GM18511 (cell line): Measurements from ENCODE around the gene DDX39B.

Source experiments
- ATAC-seq: cut with Tn5 transposase; IDR thresholded peaks from one replicate; pipeline ENCODE4 v1.9.1; 2021; ENCODE audit warnings: mild to moderate bottlenecking, moderate library complexity; ENCODE audit not compliant: unreplicated experiment

DDX39B gene

DNA sequence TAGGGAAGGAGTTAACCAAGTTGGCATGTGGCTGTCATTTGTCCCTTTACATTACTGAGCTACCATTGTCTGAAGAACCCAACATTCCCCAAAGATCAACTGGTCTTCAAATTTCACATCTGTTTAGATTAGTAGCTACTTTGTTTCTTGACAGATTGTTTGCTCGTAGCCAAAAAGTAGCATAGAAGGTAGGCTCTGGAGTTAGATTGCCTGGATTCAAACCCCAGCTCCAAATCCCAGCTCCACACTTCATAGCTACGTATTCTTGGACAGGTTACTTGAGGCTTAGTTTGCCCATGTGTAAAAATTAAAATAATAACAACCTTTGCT is 6.7 kb upstream of the DDX39B start:
- no peak for ATAC-seq

DNA sequence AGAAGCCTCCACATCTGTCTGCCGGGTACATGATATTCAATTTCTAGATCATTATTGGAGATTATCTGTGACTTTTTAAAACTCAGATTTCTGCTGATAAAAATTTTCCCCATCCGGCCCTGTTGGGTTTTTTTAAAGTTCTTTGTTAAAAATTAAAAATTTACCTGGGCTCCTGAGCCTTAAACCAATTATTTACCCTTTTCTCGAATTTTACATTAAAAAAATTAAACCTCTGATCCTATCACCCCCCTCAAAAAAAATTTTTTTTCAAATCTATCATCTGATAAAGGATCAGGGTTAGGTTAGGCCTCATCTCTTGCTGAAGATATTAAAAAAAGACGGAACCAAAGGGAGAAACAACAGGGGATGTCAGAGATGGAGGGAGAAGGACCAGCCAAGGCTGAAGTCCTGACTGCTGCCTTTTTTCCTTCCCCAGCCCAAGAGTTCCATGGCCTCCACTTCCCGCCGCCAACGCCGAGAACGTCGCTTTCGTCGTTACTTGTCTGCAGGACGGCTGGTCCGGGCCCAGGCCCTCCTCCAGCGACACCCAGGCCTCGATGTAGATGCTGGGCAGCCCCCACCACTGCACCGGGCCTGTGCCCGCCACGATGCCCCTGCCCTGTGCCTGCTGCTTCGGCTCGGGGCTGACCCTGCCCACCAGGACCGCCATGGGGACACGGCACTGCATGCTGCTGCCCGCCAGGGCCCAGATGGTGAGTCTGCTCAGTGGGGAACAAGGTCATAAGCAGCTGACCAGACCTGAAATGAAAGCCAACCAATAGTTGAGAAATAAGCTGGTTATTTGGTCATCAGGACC is 6.1 kb upstream of the DDX39B start:
- ATAC-seq: no peak

DNA sequence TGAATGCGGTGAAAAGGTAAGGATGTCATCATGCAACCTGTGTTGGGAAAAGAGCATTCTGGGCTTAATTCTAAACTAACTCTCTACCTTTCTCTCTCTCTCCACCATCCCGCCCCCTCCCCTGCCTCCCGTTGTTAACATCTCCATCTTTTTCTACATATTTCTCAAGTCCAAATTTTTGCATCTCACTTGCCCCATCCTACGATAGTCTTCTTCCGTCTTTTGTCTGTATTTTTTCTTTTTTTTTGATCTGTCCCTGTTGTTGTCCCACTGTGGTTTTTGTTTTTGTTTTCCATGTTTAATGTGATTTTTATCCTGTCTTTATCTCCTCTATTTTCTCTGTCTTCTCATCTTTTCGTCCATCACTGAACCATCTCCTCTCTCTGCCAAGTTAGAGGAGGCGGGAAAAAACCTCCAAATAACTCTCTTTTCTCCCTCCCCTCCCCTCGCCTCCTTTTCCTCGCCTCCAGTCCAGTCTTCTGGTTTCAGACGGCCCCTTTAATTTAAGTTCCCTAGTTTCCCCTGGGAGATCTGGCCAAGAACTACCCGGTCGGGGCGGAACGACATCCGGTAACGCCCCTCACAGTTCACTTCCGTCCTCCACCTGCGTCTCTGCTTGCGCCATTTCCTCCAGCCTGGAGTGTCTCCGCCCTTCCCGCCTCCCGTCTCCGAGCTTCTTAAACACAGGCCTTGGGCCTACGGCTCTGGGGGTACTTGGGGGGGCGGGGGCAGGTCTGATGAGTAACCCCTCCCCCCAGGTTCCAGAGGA is 5.3 kb upstream of the DDX39B start, which contains the start of gene NFKBIL1:
TSS of gene NFKBIL1 (plus strand) at position 651 of the 769 bp plus-strand sequence. CDS start at position 738, 87 bp downstream.
- peak; percentile 72 for ATAC-seq

DNA sequence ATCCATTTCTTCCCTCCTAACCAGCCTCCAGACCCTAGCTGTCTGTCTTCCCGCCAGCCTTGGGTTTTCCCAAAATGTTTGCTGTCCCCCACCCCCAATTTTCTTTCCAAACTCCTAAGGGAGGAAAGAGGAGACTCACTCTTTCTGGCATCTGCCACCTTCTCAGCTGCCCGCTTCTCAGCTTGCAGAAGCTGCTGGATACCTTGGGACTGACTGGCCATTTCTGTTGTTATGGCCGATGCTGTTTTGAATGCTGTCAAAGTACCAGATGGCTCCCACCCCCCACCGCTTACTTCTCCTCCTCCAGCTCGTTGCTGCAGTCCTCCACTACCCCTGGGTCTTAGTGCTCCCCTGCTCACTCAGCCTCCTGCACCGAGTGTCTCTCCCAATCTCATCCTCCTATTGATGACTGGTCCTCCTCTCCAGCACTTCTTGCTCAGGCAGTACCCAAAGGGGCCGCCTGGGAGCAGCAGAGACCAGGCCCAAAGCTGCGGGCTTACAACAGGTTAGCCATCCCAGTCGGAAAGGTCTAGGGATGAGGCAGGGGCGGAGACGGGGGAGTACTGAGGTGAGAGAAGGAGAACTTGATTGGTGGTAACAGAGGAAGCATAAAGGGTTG is 4.6 kb upstream of the DDX39B start, which contains the start of gene ATP6V1G2:
TSS of gene ATP6V1G2 (minus strand) at position 270 of the 619 bp plus-strand sequence. CDS start at position 221, 49 bp downstream.
- ATAC-seq: peak; percentile 57

DNA sequence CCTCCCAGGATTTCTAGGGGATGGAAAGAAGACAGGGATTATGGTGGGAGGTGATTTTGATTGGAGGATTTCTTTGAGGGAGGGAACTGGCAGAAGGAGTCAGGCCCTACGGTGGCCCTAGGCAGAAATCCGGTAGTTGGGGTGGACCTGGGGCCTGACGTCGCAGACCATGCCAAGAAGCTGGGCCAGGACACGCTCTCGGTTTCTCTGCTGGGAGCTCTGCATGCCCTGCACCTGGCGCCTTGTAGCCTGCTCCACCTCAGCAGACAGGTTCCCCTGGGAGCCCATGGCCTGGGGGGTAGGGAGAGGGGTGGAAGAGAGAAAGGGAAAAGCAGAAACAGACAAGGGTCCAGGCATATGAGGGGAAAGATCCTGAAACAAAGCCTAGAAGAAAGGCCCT is 3.5 kb upstream of the DDX39B start:
- ATAC-seq: no peak

DNA sequence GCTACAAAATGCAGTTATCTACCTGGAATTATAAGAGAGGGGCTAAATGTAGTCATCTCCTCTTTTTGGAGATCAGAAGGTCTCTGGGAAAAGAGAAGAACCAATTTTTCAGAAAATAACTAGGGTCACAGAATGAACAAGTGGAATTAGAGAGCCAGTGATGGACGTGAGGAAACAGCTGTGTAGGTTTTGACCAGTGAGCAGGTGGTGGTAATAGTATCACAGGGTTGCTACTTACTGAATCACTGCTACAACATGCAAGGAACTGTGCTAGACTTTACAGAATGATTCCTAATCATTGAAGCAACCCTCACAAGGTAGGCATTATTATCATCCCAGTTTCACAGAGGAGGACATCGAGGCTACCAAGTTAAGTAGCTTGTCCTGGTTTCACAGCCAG is 2.9 kb upstream of the DDX39B start:
- no peak for ATAC-seq

DNA sequence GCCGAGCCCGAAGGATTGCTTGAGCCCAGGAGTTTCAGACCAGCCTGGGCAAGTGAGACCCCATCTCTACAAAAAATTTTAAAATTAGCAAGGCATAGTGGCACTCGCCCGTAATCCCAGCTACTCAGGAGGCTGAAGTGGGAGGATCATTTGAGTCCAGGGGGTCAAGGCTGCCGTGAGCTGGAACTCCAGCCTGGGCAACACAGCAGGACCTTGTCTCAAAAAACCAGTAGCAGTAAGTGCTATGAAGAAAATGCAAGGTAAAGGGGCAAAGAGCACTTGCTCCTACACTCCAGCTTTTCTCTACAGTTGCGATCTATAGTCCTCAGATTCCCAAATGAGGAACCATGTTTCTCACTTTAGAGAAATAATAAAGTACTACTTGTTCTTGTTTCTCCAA is 1.8 kb upstream of the DDX39B start:
- no peak for ATAC-seq

DNA sequence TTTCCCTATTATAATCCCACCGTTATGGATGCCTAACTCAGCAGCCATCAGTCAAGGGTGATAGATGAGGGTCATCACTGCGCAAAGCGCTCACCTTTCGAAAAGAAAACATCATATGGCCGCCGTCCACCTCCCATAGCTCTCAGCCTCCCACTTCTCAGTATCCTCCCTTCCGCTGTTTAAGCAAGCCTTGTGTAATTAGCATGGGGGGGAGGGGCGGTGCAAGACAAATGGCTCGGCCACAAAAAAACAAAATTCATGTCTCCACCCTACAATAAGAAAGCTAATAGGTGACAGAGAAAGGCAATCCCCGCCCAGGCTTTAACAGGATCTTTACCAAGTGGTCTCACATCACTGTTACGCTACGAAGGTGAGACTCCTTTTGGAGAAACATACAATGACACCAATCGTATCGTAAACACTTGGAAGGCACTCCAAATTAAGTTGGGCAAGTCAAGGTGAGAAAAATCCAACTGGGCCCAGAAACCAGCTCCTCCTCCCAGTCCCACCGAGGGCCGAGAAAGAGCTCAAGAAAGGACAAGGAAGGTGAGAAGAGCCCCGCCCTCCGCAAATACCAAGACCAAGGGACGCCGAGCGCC is 645 bp downstream of the DDX39B start:
- no peak for ATAC-seq

DNA sequence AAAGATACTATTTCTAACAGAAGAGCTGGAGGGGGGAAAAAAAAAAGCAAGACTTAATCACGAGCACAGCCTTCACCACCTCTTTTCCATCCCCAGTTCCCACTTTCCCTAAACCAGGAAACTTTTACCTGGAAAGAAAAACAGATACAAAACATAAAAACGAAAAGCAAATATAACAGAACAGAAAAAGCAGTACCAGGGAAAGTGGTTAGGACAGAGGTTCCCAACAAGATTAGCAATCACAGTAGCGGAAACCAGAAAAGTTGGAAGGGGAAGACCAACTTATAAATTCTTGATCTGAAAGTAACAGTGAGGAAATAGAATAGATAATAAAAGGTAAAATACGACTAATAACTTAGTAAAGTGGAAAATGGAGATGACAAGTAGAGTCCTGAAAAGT is 1.2 kb downstream of the DDX39B start:
- ATAC-seq: no peak

DNA sequence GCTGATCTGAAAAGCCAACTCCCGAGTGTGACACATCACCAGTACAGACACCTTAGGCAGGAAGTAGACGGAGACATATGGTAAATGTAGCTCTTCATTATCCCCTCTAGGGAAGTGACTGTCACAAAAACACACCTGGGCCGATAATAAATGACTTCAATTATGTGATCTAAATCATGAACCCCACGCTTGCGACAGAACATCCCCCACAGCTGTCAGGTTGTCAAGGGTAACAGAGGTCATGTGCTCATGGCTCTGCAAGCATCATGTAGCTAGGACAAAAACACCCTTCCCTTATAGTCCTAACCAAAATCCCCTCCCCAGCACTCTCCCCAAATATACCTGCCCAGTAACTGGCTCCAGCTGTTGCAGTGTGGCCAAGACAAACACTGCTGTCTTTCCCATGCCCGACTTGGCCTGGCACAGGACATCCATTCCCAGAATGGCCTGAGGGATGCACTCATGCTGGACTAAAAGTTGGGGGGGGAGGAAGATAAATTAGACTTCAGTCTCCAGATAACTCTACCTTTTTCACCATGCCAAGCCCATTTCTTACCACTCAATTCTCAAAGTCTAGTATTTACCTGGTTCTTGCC is 2.9 kb downstream of the DDX39B start:
- no peak for ATAC-seq

DNA sequence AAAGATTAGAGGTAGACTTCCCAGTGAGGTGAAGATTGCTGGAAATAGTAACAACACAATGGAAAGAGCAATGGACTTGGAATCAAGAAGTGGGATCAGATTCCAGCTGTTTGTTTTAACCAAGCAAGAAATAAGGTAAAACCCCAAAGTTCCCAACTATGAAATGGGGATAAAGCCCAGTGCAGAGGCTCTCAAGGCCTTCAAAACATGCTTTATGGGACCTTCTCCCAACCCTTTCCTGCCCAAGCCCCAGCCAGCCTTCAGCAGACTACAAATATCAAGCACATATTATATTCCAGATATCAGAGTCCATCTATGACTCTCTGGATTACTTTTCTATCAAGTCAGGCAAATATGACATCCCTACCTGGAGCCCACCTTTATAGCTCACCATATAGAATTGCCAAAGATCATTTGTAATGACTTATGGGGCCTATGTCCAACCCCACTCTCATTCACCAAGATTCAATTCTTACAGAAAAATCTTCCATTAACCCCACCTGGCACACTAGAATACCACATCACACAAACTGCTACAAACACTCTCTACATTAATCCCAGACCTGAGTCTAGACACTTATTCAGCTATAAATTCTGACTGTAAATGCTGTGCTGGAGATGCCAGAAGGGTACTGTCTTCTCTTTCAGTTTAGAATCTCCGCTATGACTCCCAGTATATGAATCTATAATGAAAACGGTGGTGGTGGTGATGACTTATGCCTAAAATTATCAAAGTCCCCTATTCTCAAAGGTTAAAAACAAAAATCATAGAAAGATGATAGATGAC is 6.1 kb downstream of the DDX39B start:
- no peak for ATAC-seq

DNA sequence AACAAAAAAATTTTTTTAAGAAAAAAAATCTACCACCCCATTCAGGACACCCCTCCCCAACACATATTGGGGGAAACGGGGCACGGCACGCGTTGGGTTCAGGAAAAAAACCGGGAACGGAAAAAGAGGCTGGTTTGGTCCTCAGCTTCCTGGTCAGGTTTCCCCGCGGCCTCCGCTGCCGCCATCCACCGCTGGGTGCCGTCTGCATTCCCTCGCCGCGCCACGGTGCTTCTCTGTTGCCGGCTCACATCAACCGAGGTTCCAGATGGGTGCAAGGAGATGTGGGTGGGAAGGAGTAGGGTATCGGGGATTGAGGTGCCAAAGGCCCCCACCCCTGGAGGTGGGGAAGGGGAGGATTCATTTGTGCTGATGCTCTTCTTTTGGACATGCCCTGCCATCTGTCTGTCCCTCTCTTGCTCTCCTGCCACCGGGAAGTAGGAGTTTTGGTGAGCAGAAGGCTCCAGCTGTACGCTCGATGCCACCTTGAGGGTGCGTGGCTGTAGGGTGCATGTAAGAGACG is 7.2 kb downstream of the DDX39B start:
- no peak for ATAC-seq

DNA sequence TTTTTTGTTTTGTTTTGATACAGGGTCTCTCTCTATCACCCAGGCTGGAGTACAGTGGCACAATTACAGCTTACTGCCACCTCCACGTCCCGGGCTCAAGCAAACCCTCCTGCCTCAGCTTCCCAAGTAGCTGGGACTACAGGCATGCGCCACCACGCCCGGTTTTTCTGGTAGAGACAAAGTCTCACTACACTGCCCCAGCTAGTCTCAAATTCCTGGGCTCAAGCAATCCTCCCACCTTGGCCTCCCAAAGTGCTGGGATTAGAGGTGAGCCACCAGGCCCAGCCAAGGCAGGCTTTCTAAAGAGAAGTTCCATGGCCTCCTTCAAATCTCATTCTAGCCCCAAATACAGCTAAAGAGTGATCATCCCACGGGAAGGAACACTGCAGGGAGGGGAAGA is 7.8 kb downstream of the DDX39B start:
- no peak for ATAC-seq

DNA sequence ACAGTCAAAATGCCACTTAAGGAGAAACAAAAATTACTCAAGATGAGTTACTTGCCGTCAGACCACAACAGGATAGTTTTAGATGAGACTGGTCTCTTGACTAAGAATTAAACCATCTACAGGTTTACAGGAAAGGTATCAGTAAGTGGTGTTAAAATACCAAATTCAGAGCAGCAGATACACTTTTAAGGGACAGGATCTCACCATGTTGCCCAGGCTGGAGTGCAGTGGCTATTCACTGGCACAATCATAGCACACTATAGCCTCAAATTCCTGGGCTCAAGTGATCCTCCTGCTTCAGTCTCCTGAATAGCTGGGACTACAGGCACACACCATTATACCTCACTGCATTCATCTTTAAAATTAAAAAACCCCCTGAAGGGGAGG is 8.4 kb downstream of the DDX39B start:
- ATAC-seq: no peak

DNA sequence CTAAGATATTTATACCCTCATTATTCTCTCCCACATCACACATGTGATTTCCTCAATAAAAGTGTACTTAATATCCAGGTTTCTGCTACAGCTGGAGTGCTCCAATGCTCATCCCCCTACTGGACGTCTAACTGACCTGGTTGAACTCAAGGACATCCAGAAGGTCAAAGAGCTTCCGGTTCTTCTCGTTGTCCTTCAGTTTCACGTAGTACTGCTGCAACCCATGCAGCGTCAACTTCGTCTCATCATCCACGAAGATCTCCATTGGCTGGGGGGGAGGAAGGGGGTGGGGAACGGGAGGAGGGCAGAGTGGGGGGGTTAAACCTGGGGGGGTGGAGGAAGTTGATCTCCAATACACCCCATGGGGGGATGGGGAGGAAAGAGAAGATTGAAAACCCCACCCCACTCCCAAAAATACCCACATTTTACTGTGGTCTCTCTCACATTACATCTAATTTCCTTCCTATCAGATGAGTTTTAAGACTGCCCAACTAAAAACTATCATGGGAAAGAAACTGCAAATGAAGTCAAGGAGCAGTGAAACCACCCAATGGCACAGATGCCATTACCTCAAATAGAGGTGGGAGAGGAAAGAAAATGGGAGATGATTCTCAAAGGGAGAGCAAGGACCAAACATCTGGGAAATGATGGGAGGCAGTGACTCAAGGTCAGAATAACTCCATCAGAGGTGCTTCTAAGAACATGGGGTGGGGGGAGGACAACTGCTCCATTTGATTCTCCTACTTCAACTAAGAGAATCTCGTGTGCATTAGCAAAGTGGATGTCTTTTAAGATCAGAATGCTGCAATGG is 9.0 kb downstream of the DDX39B start:
- no peak for ATAC-seq

DNA sequence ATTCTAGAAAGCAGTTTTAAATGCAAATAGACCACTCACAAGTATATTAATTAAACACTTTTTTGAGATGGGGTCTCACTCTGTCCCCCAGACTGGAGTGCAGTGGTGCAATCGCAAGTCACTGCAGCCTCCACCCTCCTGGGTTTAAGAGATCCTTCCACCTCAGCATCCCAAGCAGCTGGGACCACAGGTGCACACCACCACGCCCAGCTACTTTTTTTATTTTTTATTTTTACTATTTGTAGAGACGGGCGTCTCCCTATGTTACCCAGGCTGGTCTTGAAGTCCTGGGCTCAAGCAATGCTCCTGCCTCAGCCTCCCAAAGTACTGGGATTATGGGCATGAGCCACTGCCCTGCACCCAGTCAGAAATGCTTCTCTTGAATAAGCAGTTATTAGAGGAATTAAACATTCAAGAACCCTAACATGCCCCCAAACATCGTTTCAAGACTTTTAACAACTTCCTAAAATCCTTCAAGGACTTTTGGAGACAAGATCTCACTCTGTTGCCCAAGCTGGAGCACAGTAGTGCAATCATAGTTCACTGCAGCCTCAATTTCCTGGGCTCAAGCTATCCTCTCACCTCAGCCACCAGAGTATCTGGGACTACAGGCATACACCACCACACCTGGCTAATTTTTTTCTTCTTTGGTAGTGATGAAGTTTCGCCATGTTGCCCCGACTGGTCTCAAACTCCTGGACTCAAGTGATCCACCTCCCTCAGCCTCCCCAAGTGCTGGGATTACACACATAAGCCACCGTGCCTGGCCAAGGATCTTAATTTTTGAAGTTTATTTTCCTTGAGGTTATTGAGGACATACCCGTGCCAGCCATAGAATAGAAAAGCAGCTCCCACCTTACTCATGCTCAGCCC is 9.8 kb downstream of the DDX39B start:
- ATAC-seq: no peak

DNA sequence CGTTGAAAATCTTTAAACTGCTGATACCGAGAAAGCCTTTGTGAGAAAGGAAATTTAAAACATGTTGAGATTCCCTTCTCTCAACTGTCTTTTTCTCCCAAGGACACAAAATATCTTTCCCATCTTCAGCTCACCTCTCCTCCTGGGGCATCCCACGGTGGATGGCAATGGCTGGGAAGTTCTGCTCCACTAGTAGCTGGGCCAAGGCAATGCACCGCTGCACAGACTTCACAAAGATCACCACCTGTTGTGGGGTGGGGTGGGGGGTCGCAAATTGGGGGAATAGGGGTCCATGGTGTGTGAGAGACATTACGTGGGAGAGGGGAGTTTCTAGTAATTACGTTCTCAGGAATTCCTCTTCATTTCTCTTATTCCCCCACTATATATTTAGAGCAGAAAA is 10.6 kb downstream of the DDX39B start:
- ATAC-seq: no peak

DNA sequence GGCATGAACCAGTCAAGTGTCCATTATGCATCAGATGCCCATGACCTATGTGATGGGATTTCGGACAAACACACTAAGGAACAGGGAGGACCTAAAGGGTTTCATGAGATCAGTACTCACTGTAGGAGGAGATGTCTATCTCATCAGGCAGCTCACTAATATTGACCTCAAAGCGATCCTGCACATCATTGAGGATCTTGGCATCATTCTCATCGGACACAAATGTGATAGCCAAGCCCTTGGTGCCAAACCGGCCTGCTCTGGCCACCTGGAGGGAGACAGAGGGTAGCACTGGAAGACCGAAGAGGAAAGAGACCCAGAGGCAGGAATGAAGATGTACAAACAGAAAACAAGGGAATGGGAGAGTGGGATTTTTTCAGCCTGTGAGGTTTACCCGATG is 11.1 kb downstream of the DDX39B start:
- ATAC-seq: no peak
